ENCODE results near the gene ACOX3. TPM values are rescaled to one million over a fixed set of nuclear protein-coding genes. Genes with fewer than 3 reads are reported as not detected.

Gene ACOX3
- total and polyA plus RNA-seq, 10 of the 15 experiments (the other 5 are each of a cell fraction or from before 2014, with no cell fraction given): 2.0 to 24.5 (median 14.0) TPM

DNA sequence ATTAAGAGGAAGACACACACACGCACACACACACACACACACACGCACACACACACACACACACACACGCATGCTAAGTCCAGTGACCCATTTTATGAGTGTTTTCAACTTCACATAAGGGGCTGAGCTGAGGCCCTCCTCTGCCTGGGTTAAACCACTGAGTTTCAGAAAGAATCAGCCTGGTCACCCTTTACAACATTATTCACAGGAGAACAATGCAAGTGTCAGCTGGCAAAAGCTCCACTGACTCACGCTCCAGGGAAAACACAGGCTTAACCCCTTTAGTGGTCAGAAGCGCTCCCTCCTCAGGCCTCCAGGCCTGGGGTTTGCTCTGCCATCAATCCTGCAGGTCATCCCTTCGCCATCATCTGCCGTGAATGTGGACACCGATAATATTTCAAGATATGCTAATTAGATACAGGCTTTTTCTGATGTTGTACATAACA is 46.9 kb downstream of the ACOX3 start:
- ChIA-PET RAD21 (ENCODE audit: unreplicated experiment) (no interaction called here), SMC1A (ENCODE audit: uncharacterized antibody, unreplicated experiment) (interaction anchor here (0.7 kb wide), 1 partner anchor 9 kb away, joined by 3 read pairs; no protein-coding TSS in a partner anchor), POLR2A (interaction anchor here (0.5 to 0.7 kb wide), 2 partner anchors 26 to 76 kb away, joined by 3 to 6 read pairs; no protein-coding TSS in a partner anchor), CTCF (interaction anchor here (4.1 kb wide), 1 partner anchor 9 kb away, joined by 15 read pairs; no protein-coding TSS in a partner anchor)
- H3K4me2 ChIP-seq (ENCODE audit: control insufficient read depth, insufficient read depth): no peak overlapping the region
- no peak for FAIRE-seq
- no peak overlapping the region for H3K9ac ChIP-seq (ENCODE audit: control insufficient read depth, insufficient read depth, low read length)
- no peak for DNase-seq (ENCODE audit: low read depth, low spot score)
- no peaks in the 10 kb centered on the region for H3K27me3 ChIP-seq (replicated peaks in 1 of 2; ENCODE audit: control insufficient read depth in 2 of 2, insufficient read depth in 2 of 2, low read length in 1 of 2)
- no peaks in the 10 kb centered on the region for H3K79me2 ChIP-seq (ENCODE audit: control insufficient read depth, insufficient read depth, low read length)
- in situ Hi-C loops (cut with MboI) (no loop called here), intact Hi-C loops (cut with micrococcal nuclease; ENCODE audit: unreplicated experiment) (no loop called here)
- H2AFZ ChIP-seq (ENCODE audit: control insufficient read depth, low read depth, low read length): no peak overlapping the region
- 50% methylated on average over 8 of the region's 8 CpGs for WGBS (ENCODE audit: insufficient coverage, insufficient replicate concordance, low lambda C conversion rate, missing lambda C conversion rate)
- peaks cover 4 to 7% of the 10 kb centered on the region in 2 experiments; a peak in 3 of 4 replicates for H3K36me3 ChIP-seq (ENCODE audit: control insufficient read depth in 2 of 2, insufficient read depth in 2 of 2, low read length in 1 of 2)
- TF ChIP-seq BHLHE40 (IDR thresholded peaks at IDR 0.05; ENCODE audit: borderline replicate concordance in 1 of 2, low read depth in 2 of 2, low read length in 1 of 2) (peak; percentile 18 to 59; a peak in 2 of 4 replicates), IKZF2 (IDR thresholded peaks at IDR 0.05) (peak; percentile 59 to 63; a peak in 3 of 4 replicates), SP1 (IDR thresholded peaks at IDR 0.05; ENCODE audit: low read depth, low read length) (peak; percentile 21), BCL11A (IDR thresholded peaks at IDR 0.05; ENCODE audit: low read depth, low read length) (peak; percentile 19; the same call in 1 of the 2 replicates), NBN (IDR thresholded peaks at IDR 0.05) (0 out of 2 replicates have a peak, but pooled peaks have one; percentile 59), FOXK2 (IDR thresholded peaks at IDR 0.05) (no peak), EP300 (IDR thresholded peaks at IDR 0.05; ENCODE audit: borderline replicate concordance in 1 of 2, control insufficient read depth in 1 of 2, low read depth in 2 of 2, low read length in 2 of 2) (peak in 1 of 2 experiments; percentile 51; a peak in 1 of 4 replicates), PAX5 (IDR thresholded peaks at IDR 0.05; ENCODE audit: borderline replicate concordance, low read depth, low read length) (0 out of 2 replicates have a peak, but pooled peaks have one; percentile 24), SMC3 (IDR thresholded peaks at IDR 0.05; ENCODE audit: borderline replicate concordance, low read length) (no peak), IKZF1 (conservative IDR thresholded peaks at IDR 0.05) (peak; percentile 55), MTA2 (IDR thresholded peaks at IDR 0.05; ENCODE audit: low read depth) (peak; percentile 75), HCFC1 (IDR thresholded peaks at IDR 0.05; ENCODE audit: low read length) (no peak), CHD2 (IDR thresholded peaks at IDR 0.05; ENCODE audit: borderline replicate concordance, low read depth, low read length) (peak; percentile 35; the same call in 1 of the 2 replicates), ATF7 (IDR thresholded peaks at IDR 0.05; ENCODE audit: low read depth) (peak; percentile 20; the same call in 1 of the 2 replicates), TAF1 (IDR thresholded peaks at IDR 0.05; ENCODE audit: borderline replicate concordance, low read depth, low read length) (no peak), NR2F1 (conservative IDR thresholded peaks at IDR 0.05) (peak; percentile 72; the same call in 1 of the 2 replicates), BMI1 (IDR thresholded peaks at IDR 0.05; ENCODE audit: borderline replicate concordance) (0 out of 2 replicates have a peak, but pooled peaks have one; percentile 32)
- TF ChIP-seq, protein P1, sequence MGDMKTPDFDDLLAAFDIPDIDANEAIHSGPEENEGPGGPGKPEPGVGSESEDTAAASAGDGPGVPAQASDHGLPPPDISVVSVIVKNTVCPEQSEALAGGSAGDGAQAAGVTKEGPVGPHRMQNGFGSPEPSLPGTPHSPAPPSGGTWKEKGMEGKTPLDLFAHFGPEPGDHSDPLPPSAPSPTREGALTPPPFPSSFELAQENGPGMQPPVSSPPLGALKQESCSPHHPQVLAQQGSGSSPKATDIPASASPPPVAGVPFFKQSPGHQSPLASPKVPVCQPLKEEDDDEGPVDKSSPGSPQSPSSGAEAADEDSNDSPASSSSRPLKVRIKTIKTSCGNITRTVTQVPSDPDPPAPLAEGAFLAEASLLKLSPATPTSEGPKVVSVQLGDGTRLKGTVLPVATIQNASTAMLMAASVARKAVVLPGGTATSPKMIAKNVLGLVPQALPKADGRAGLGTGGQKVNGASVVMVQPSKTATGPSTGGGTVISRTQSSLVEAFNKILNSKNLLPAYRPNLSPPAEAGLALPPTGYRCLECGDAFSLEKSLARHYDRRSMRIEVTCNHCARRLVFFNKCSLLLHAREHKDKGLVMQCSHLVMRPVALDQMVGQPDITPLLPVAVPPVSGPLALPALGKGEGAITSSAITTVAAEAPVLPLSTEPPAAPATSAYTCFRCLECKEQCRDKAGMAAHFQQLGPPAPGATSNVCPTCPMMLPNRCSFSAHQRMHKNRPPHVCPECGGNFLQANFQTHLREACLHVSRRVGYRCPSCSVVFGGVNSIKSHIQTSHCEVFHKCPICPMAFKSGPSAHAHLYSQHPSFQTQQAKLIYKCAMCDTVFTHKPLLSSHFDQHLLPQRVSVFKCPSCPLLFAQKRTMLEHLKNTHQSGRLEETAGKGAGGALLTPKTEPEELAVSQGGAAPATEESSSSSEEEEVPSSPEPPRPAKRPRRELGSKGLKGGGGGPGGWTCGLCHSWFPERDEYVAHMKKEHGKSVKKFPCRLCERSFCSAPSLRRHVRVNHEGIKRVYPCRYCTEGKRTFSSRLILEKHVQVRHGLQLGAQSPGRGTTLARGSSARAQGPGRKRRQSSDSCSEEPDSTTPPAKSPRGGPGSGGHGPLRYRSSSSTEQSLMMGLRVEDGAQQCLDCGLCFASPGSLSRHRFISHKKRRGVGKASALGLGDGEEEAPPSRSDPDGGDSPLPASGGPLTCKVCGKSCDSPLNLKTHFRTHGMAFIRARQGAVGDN (IDR thresholded peaks at IDR 0.05): peak; percentile 26; the same call in 1 of the 2 replicates
- TF ChIP-seq, protein P2, sequence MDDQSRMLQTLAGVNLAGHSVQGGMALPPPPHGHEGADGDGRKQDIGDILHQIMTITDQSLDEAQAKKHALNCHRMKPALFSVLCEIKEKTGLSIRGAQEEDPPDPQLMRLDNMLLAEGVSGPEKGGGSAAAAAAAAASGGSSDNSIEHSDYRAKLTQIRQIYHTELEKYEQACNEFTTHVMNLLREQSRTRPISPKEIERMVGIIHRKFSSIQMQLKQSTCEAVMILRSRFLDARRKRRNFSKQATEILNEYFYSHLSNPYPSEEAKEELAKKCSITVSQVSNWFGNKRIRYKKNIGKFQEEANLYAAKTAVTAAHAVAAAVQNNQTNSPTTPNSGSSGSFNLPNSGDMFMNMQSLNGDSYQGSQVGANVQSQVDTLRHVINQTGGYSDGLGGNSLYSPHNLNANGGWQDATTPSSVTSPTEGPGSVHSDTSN (IDR thresholded peaks at IDR 0.05; ENCODE audit: insufficient replicate concordance, low read depth, low read length): no peak
- H3K4me3 ChIP-seq: no peak overlapping the region
- ATAC-seq: peak; percentile 74
- no peaks in the 10 kb centered on the region for H4K20me1 ChIP-seq (ENCODE audit: control insufficient read depth, insufficient read depth)
- 0 out of 3 replicates have a peak, but pooled peaks cover 2% of the 10 kb centered on the region for H3K9me3 ChIP-seq (replicated peaks; ENCODE audit: control insufficient read depth, insufficient read depth, low read length)
- no peak overlapping the region for H3K27ac ChIP-seq (ENCODE audit: control insufficient read depth, insufficient read depth)
- peaks cover 14% of the 10 kb centered on the region for H3K4me1 ChIP-seq (ENCODE audit: control insufficient read depth, insufficient read depth, low read length)
- BruUV-seq (replicated peaks): no TSS peak
